Endothelial cell of umbilical vein (primary cell): ENCODE measurements around the gene PHLDB2. TPM values are rescaled to one million over a fixed set of nuclear protein-coding genes. Genes with fewer than 3 reads are reported as not detected.

Source experiments
- BruUV-seq: library from RNA; stranded (reverse); fragments of 400-500 nt; replicated peaks from 2 replicates; lab custom pipeline; 2021; lab: Mats Ljungman, UMichigan
- CTCF ChIA-PET: fragments of 300-600, 350-600 bp; sonication (Branson Sonifier 250); formaldehyde crosslinking; loops from one replicate; lab custom pipeline; 2021; ENCODE audit warnings: antibody characterized with exemption, inconsistent platforms; lab: Charles Lee
- POLR2A ChIA-PET: fragments of 300-600, 350-600 bp; sonication (Branson Sonifier 250); formaldehyde crosslinking; loops from one replicate; lab custom pipeline; 2021; ENCODE audit warnings: antibody characterized with exemption, inconsistent platforms; lab: Charles Lee
- DNase-seq: peaks from one replicate; pipeline ENCODE4 v3.0.0-alpha.2; 2011; ENCODE audit warnings: low read depth, low spot score
- FAIRE-seq: peaks from 2 replicates; lab custom pipeline; 2011; peaks lifted over from hg19 to GRCh38; lab: Jason Lieb, UNC
- H2AFZ ChIP-seq: 2 replicates; pipeline ENCODE4 v1.6.0; 2012; ENCODE audit warnings: low read depth, low read length, control low read depth, inconsistent platforms
- H3K27ac ChIP-seq: 2 replicates; pipeline ENCODE4 v1.5.1; 2011; ENCODE audit warnings: low read depth, mild to moderate bottlenecking, control low read depth, low read length, moderate library complexity; ENCODE audit not compliant: insufficient read depth
- H3K27me3 ChIP-seq, 2 experiments: 2 replicates each; pipeline versions ENCODE4 v1.6.0 to v1.6.1; 2011; ENCODE audit warnings: low read length in 2 of 2, mixed read lengths in 1 of 2; ENCODE audit not compliant: control insufficient read depth in 2 of 2, insufficient read depth in 2 of 2
- H3K36me3 ChIP-seq, 2 experiments: 2 replicates in 1 of 2; 3 replicates in 1 of 2; pipeline ENCODE4 v1.5.1; 2011; ENCODE audit warnings: low read length in 2 of 2, mild to moderate bottlenecking in 1 of 2, moderate library complexity in 1 of 2; ENCODE audit not compliant: control insufficient read depth in 2 of 2, insufficient read depth in 2 of 2; ENCODE audit errors: extremely low read depth in 1 of 2
- H3K4me1 ChIP-seq: 3 replicates; pipeline ENCODE4 v1.5.1; 2011; ENCODE audit warnings: mild to moderate bottlenecking, low read length; ENCODE audit not compliant: control insufficient read depth, insufficient read depth; ENCODE audit errors: extremely low read depth
- H3K4me2 ChIP-seq: 2 replicates; pipeline ENCODE4 v1.6.1; 2011; ENCODE audit warnings: low read length, control low read depth, mixed read lengths; ENCODE audit not compliant: insufficient read depth
- H3K4me3 ChIP-seq, 3 experiments: fragments of 200-600 bp in 1 of 3; sonication (generic), shearing (Covaris generic) in 1 of 3; replicated peaks in 1 of 3; 2 replicates each; pipeline ENCODE4 v1.5.1; 2011 to 2016; ENCODE audit warnings: control low read depth in 3 of 3, low read length in 3 of 3, mild to moderate bottlenecking in 2 of 3, inconsistent platforms in 1 of 3, low read depth in 1 of 3, moderate library complexity in 1 of 3; ENCODE audit not compliant: insufficient read depth in 1 of 3
- H3K79me2 ChIP-seq: 2 replicates; pipeline ENCODE4 v1.6.0; 2012; ENCODE audit warnings: low read length, inconsistent platforms; ENCODE audit not compliant: control insufficient read depth, insufficient read depth
- H3K9ac ChIP-seq: replicated peaks from 2 replicates; pipeline ENCODE3; 2011; ENCODE audit warnings: low read length, control low read depth; ENCODE audit not compliant: insufficient read depth; ENCODE audit errors: extremely low read depth
- H3K9me1 ChIP-seq: replicated peaks from 3 replicates; pipeline ENCODE4 v1.6.0; 2011; ENCODE audit warnings: mild to moderate bottlenecking, low read length; ENCODE audit not compliant: control insufficient read depth, insufficient read depth; ENCODE audit errors: extremely low read depth
- H3K9me3 ChIP-seq: replicated peaks from 2 replicates; pipeline ENCODE4 v1.5.1; 2012; ENCODE audit warnings: low read length, inconsistent platforms; ENCODE audit not compliant: control insufficient read depth, insufficient read depth
- H4K20me1 ChIP-seq: replicated peaks from 2 replicates; pipeline ENCODE3; 2011; ENCODE audit warnings: mild to moderate bottlenecking, low read length; ENCODE audit not compliant: control insufficient read depth, insufficient read depth; ENCODE audit errors: extremely low read depth
- CTCF ChIP-seq, 2 donors: IDR thresholded peaks; 1 replicate in 1 of 2; 2 replicates in 1 of 2; pipeline ENCODE4 v1.5.1; 2011; ENCODE audit warnings: low read length in 2 of 2, mild to moderate bottlenecking in 2 of 2, moderate library complexity in 2 of 2, control low read depth in 1 of 2, inconsistent platforms in 1 of 2, low read depth in 1 of 2; ENCODE audit not compliant: insufficient read depth in 1 of 2; ENCODE audit errors: extremely low read depth in 1 of 2
- EZH2 ChIP-seq: IDR thresholded peaks from 2 replicates; pipeline ENCODE4 v1.6.1; 2012; ENCODE audit warnings: borderline replicate concordance, low read depth, mild to moderate bottlenecking, moderate library complexity, low read length, inconsistent platforms; ENCODE audit not compliant: severe bottlenecking
- GATA2 ChIP-seq: IDR thresholded peaks from 2 replicates; pipeline ENCODE4 v1.7.0; 2011; ENCODE audit warnings: low read depth, mild to moderate bottlenecking, moderate library complexity, mixed read lengths, low read length; ENCODE audit not compliant: insufficient read length, insufficient read depth
- JUN ChIP-seq: IDR thresholded peaks from 2 replicates; pipeline ENCODE4 v1.6.1; 2011; ENCODE audit warnings: borderline replicate concordance, low read depth; ENCODE audit not compliant: insufficient read length, insufficient read depth
- MAX ChIP-seq: IDR thresholded peaks from 2 replicates; pipeline ENCODE4 v1.6.1; 2011; ENCODE audit not compliant: insufficient read depth, insufficient read length
- POLR2A ChIP-seq: IDR thresholded peaks from 2 replicates; pipeline ENCODE4 v1.6.1; 2012; ENCODE audit warnings: low read depth, mild to moderate bottlenecking, control low read depth, low read length
- POLR2AphosphoS5 ChIP-seq: IDR thresholded peaks from 2 replicates; pipeline ENCODE4 v1.6.1; 2012; ENCODE audit warnings: low read depth, mild to moderate bottlenecking, control low read depth, low read length, moderate library complexity; ENCODE audit not compliant: insufficient read depth
- dilution Hi-C: fragments of 300-500 bp; cut with MboI; formaldehyde crosslinking; loops from one replicate; pipeline ENCODE4 v1.15.0; 2019; ENCODE audit warnings: low sequenced_read_pairs; ENCODE audit not compliant: extremely low pct_ligation_motif_present
- intact Hi-C: fragments of 100-400 bp; cut with micrococcal nuclease; formaldehyde crosslinking; loops from one replicate; pipeline ENCODE4 v1.10.0; 2022
- polyA plus RNA-seq, 4 experiments: library from polyadenylated mRNA; depleted of rRNA in 3 of 4; stranded (reverse) in 3 of 4; unstranded in 1 of 4; fragments of >200 nt; gene quantifications; 2 replicates each; pipeline versions ENCODE4 v1.2.1 to v1.2.3, GENCODE V29; 2011 to 2012; ENCODE audit warnings: missing spikeins in 1 of 4
- total RNA-seq: library from RNA; stranded (reverse); gene quantifications from 2 replicates; pipeline ENCODE4 v1.2.3, GENCODE V29; 2021

PHLDB2 gene
- total and polyA plus RNA-seq, 2 donors (not counting 3 experiments of a cell fraction or from before 2014, with no cell fraction given): 22.4 to 104 TPM

GRCh38 chr3:111870620-111871019, 11.6 kb downstream of the PHLDB2 start:
- no peaks in the 10 kb centered on the region for H3K27me3 ChIP-seq
- no peak for FAIRE-seq
- POLR2A ChIA-PET: interaction anchor here (0.7 kb wide), 1 partner anchor 141 kb away, joined by 3 read pairs; no protein-coding TSS in a partner anchor
- no peaks in the 10 kb centered on the region for H3K9me3 ChIP-seq
- no TSS peak for BruUV-seq
- H2AFZ ChIP-seq: no peak overlapping the region
- intact Hi-C loops (no loop called here), dilution Hi-C loops (loop anchor here (25.0 kb wide), 1 partner anchor 133 kb away; no protein-coding TSS in a partner anchor)
- TF ChIP-seq MAX (no peak), POLR2AphosphoS5 (no peak), EZH2 (no peak), CTCF (IDR thresholded peaks at IDR 0.05; ENCODE audit: extremely low read depth in 1 of 2, insufficient read depth in 1 of 2, low read depth in 1 of 2, low read length in 2 of 2) (no peak), POLR2A (no peak), GATA2 (no peak), JUN (no peak)
- H3K9me1 ChIP-seq: no peaks in the 10 kb centered on the region
- peaks cover 21% of the 10 kb centered on the region for H3K4me1 ChIP-seq
- no peak overlapping the region for H3K27ac ChIP-seq
- peaks cover 3 to 6% of the 10 kb centered on the region in 2 experiments for H3K36me3 ChIP-seq
- no peak overlapping the region for H3K9ac ChIP-seq
- H3K79me2 ChIP-seq: peaks cover 94% of the 10 kb centered on the region
- no peak overlapping the region for H3K4me2 ChIP-seq
- no peak overlapping the region for H3K4me3 ChIP-seq
- no peak for DNase-seq
- H4K20me1 ChIP-seq: no peaks in the 10 kb centered on the region
- CTCF ChIA-PET: interaction anchor here (0.8 to 3.2 kb wide), 5 partner anchors 10 to 155 kb away, joined by 4 to 13 read pairs (median 6); no protein-coding TSS in a partner anchor
